Memory B cell (primary cell): Measurements from ENCODE around the gene HAP1.
"Not testable (repeated sequence)": the region's sequence is repeated elsewhere in the genome, so short reads cannot be mapped to it uniquely, and the experiment has no call there.

Experiments used
- ATAC-seq: fragments of 150-1000 bp; cut with Tn5 transposase; 2 replicates; pipeline ENCODE4 v1.10.0; 2021; ENCODE audit warnings: low read depth, mild to moderate bottlenecking, moderate library complexity
- DNase-seq, 2 donors: peaks; one replicate each; pipeline ENCODE4 v3.0.0; 2022; ENCODE audit warnings: low spot score in 2 of 2
- H3K27ac Mint-ChIP-seq: one replicate; pipeline ENCODE4 v1.8.0; 2022; ENCODE audit warnings: mild to moderate bottlenecking, moderate library complexity, mixed read lengths
- H3K27me3 Mint-ChIP-seq: one replicate; pipeline ENCODE4 v1.8.0; 2022; ENCODE audit warnings: mixed read lengths
- H3K36me3 Mint-ChIP-seq: one replicate; pipeline ENCODE4 v1.8.0; 2022; ENCODE audit warnings: mild to moderate bottlenecking, mixed read lengths
- H3K4me1 Mint-ChIP-seq: one replicate; pipeline ENCODE4 v1.8.0; 2022; ENCODE audit warnings: mixed read lengths
- H3K4me3 Mint-ChIP-seq: one replicate; pipeline ENCODE4 v1.8.0; 2022; ENCODE audit warnings: mild to moderate bottlenecking, moderate library complexity, mixed read lengths
- H3K9me3 Mint-ChIP-seq: one replicate; pipeline ENCODE4 v1.8.0; 2022; ENCODE audit warnings: mixed read lengths

The HAP1 gene

GRCh38 chr17:41725134-41725533 is 9.3 kb downstream of the HAP1 start:
- no peak for DNase-seq
- ATAC-seq, result no peak
- Mint-ChIP-seq H3K4me3 (no peak overlapping the region), H3K27me3 (peaks cover 18% of the 10 kb centered on the region), H3K27ac (no peak overlapping the region), H3K4me1 (peaks cover 5% of the 10 kb centered on the region), H3K9me3 (no peaks in the 10 kb centered on the region), H3K36me3 (no peaks in the 10 kb centered on the region)

DNA sequence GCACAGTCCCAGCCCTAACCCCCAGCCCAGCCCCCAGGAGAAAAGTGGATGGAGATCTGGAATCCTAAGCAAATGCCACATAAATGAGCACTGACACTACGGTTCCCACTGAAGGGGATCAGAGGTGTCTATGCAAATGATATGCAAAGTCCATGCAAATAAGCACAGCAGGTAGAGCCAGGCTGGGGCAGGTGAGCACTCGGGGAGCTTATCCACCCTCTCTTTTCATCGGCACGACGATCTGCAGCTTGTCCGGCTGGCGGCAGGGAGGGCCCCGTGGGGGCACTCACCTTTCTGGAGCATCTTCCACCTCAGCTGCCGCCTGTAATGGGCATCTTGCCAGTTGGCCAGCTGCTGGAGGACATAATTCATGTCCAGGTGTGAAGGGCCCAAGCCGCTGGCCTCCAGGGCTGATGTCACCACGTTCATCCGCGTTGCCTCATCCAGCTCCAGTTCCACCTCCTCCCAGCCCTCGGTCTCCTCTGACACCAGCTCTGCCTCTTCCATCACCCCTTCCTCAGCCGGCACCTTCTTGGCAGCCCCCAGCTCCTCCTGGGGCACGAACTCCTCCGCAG is 9.9 kb downstream of the HAP1 start:
- H3K9me3 Mint-ChIP-seq, result no peaks in the 10 kb centered on the region
- DNase-seq (no peak), ATAC-seq (no peak)
- no peak overlapping the region for H3K4me3 Mint-ChIP-seq
- no peaks in the 10 kb centered on the region for H3K36me3 Mint-ChIP-seq
- peaks cover 18% of the 10 kb centered on the region for H3K27me3 Mint-ChIP-seq
- H3K27ac Mint-ChIP-seq, result no peak overlapping the region
- peaks cover 5% of the 10 kb centered on the region for H3K4me1 Mint-ChIP-seq

GRCh38 chr17:41723801-41724475 is 10.5 kb downstream of the HAP1 start:
- ATAC-seq (no peak), DNase-seq (no peak)
- Mint-ChIP-seq H3K4me3 (no peak overlapping the region), H3K36me3 (no peaks in the 10 kb centered on the region), H3K27me3 (peaks cover 18% of the 10 kb centered on the region), H3K27ac (no peak overlapping the region), H3K4me1 (peaks cover 5% of the 10 kb centered on the region), H3K9me3 (no peaks in the 10 kb centered on the region)

GRCh38 chr17:41722231-41722630 is 12.2 kb downstream of the HAP1 start:
- ATAC-seq, result no peak

GRCh38 chr17:41718287-41718645 is 16.2 kb downstream of the HAP1 start:
- H3K9me3 Mint-ChIP-seq, result no peaks in the 10 kb centered on the region
- peaks cover 5% of the 10 kb centered on the region for H3K4me1 Mint-ChIP-seq
- DNase-seq, result no peak
- H3K27me3 Mint-ChIP-seq, result peaks cover 10% of the 10 kb centered on the region
- no peak overlapping the region for H3K27ac Mint-ChIP-seq
- no peak overlapping the region for H3K4me3 Mint-ChIP-seq
- ATAC-seq, result no peak
- H3K36me3 Mint-ChIP-seq, result no peaks in the 10 kb centered on the region

More at GRCh38 chr17:41722231-41722630, 12.2 kb downstream of the HAP1 start:
- Mint-ChIP-seq H3K36me3 (no peaks in the 10 kb centered on the region), H3K4me3 (no peak overlapping the region), H3K4me1 (peaks cover 5% of the 10 kb centered on the region), H3K27ac (no peak overlapping the region), H3K27me3 (peaks cover 18% of the 10 kb centered on the region), H3K9me3 (no peaks in the 10 kb centered on the region)
- no peak for DNase-seq

GRCh38 chr17:41717408-41718286 is 16.8 kb downstream of the HAP1 start:
- H3K27me3 Mint-ChIP-seq, result peaks cover 9% of the 10 kb centered on the region
- H3K9me3 Mint-ChIP-seq, result no peaks in the 10 kb centered on the region
- H3K27ac Mint-ChIP-seq, result no peak overlapping the region
- peaks cover 5% of the 10 kb centered on the region for H3K4me1 Mint-ChIP-seq
- H3K36me3 Mint-ChIP-seq, result no peaks in the 10 kb centered on the region
- DNase-seq (no peak), ATAC-seq (no peak)
- no peak overlapping the region for H3K4me3 Mint-ChIP-seq

DNA sequence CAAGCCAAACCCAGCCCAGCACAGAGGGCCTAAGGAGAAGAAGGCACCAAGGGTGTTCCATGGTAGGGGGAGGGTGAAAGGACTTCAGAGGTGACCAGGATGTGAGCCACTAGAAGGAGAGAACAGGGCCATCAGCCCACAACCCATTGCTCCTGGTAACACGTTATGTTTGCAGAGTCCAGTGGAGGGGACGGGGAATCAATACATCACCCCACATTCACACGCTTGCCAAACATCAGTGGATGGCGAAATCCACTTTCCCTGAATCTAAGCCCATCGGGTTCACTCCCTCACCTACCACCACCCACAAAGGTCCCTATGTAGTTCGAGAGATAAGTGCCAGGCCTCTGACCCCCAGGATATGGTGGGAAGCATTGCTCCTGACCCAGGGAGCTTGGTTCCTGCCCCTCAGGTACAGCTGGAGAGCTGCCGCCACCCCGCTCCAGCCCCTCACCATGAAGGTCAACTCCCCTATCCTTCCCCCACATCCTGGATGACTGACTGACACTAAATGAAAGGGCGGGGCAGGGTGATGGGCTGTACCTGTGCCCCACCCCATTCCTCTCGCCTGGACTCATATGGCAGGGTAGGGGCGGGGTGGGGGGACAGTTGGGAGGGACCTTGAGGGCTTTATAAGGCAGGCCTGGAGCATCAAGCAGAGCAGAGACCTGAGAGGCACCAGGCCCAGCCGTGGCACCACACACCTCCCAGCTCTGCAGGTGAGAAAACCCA is 22.6 kb downstream of the HAP1 start, which contains the start of gene GAST:
Gene GAST, plus strand, starts transcription at position 663 of the 732 bp plus-strand sequence. CDS start 3,106 bp downstream, outside the sequence.
- Mint-ChIP-seq H3K4me3 (no peak within 1 kb of the TSS), H3K4me1 (no peaks in the 10 kb centered on the region), H3K36me3 (no peaks in the 10 kb centered on the region), H3K27ac (no peak within 1 kb of the TSS), H3K9me3 (no peaks in the 10 kb centered on the region), H3K27me3 (peaks cover 16% of the 10 kb centered on the region)
- DNase-seq, result no peak
- no peak for ATAC-seq

DNA sequence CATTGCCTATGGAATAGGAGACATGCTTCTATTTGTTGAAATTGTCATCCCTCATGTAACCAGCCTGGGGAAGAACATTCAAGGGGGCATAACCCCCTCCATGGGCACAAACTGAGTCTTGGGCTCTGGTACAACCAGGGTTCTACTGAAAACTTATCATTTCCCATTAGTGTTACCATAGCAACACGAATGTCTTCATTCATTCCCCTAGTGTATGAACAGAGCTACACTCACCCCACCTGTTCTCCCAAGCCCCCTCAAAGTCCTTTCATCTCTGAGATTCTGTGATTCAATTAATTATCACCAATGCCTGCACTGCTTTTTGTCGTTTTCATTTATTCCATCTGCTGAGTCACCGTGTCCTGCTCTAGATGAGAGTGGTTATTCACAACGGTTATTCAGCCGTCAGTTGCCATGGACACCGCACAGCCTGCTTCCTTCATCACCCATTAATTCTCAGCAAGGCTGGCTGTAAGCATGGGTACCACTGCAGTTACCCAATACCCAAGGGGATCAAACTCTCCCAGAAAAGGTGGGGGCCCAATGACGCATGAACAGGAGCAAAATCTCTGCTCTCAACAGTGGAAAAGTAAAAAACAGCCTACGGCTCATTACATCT is 23.9 kb downstream of the HAP1 start:
- no peak overlapping the region for H3K27ac Mint-ChIP-seq
- no peaks in the 10 kb centered on the region for H3K4me1 Mint-ChIP-seq
- no peaks in the 10 kb centered on the region for H3K36me3 Mint-ChIP-seq
- DNase-seq (no peak), ATAC-seq (peak; percentile 34)
- peaks cover 18% of the 10 kb centered on the region for H3K27me3 Mint-ChIP-seq
- no peak overlapping the region for H3K4me3 Mint-ChIP-seq
- H3K9me3 Mint-ChIP-seq, result no peaks in the 10 kb centered on the region

- H3K27ac Mint-ChIP-seq, result no peak overlapping the region
- no peak for ATAC-seq
- no peaks in the 10 kb centered on the region for H3K9me3 Mint-ChIP-seq
- no peak overlapping the region for H3K4me3 Mint-ChIP-seq
- DNase-seq, result no peak
- no peaks in the 10 kb centered on the region for H3K4me1 Mint-ChIP-seq
- H3K36me3 Mint-ChIP-seq, result no peaks in the 10 kb centered on the region
- peaks cover 23% of the 10 kb centered on the region for H3K27me3 Mint-ChIP-seq
These were observed 26.4 kb downstream of the HAP1 start for GRCh38 chr17:41707803-41708669.

GRCh38 chr17:41705271-41705991 is 29.0 kb downstream of the HAP1 start:
- Mint-ChIP-seq H3K27ac (no peak overlapping the region), H3K27me3 (peaks cover 13% of the 10 kb centered on the region), H3K4me3 (no peak overlapping the region), H3K36me3 (no peaks in the 10 kb centered on the region), H3K9me3 (no peaks in the 10 kb centered on the region), H3K4me1 (no peaks in the 10 kb centered on the region)
- no peak for DNase-seq
- ATAC-seq, result no peak

- H3K27ac Mint-ChIP-seq, result no peak overlapping the region
- no peak for DNase-seq
- H3K36me3 Mint-ChIP-seq, result no peaks in the 10 kb centered on the region
These were observed 31.7 kb downstream of the HAP1 start for GRCh38 chr17:41702712-41703111.

GRCh38 chr17:41700843-41701242 is 33.6 kb downstream of the HAP1 start:
- not testable (repeated sequence) for H3K4me1 Mint-ChIP-seq, H3K27me3 Mint-ChIP-seq, H3K36me3 Mint-ChIP-seq, H3K27ac Mint-ChIP-seq, DNase-seq, H3K9me3 Mint-ChIP-seq, ATAC-seq, H3K4me3 Mint-ChIP-seq

More at GRCh38 chr17:41702712-41703111, 31.7 kb downstream of the HAP1 start:
- no peak for ATAC-seq
- no peaks in the 10 kb centered on the region for H3K9me3 Mint-ChIP-seq
- H3K4me1 Mint-ChIP-seq, result no peaks in the 10 kb centered on the region
- H3K4me3 Mint-ChIP-seq, result no peak overlapping the region
- peaks cover 12% of the 10 kb centered on the region for H3K27me3 Mint-ChIP-seq
